SK-N-MC (cell line): Measurements from ENCODE around the gene MEIKIN.

Source experiments
- DNase-seq: peaks from one replicate; pipeline ENCODE4 v3.0.0-alpha.2; 2011; ENCODE audit warnings: low read depth, low spot score
- H3K27ac ChIP-seq: fragments of 200-600 bp; sonication (generic); 2 replicates; pipeline ENCODE4 v1.5.1; 2016; ENCODE audit warnings: mixed run types
- H3K36me3 ChIP-seq: fragments of 200-600 bp; sonication (generic); 2 replicates; pipeline ENCODE4 v1.6.1; 2017; ENCODE audit warnings: antibody characterized with exemption, low read length, mixed read lengths; ENCODE audit not compliant: insufficient read depth
- H3K4me3 ChIP-seq: fragments of 200-600 bp; sonication (generic); 2 replicates; pipeline ENCODE4 v1.5.1; 2016
- H3K9ac ChIP-seq: fragments of 200-600 bp; sonication (generic); 2 replicates; pipeline ENCODE4 v1.8.0; 2017; ENCODE audit warnings: mixed run types, mixed read lengths; ENCODE audit not compliant: insufficient read length
- H3K9me3 ChIP-seq: fragments of 200-600 bp; sonication (generic); 2 replicates; pipeline ENCODE4 v1.6.1; 2017; ENCODE audit warnings: low read depth, mild to moderate bottlenecking, antibody characterized with exemption, low read length, moderate library complexity, mixed read lengths
- EZH2 ChIP-seq: fragments of 200-600 bp; sonication (generic); IDR thresholded peaks from one replicate; pipeline ENCODE4 v1.6.1; 2017; ENCODE audit warnings: antibody characterized with exemption
- FOXP2 ChIP-seq: optimal IDR thresholded peaks from 2 replicates; pipeline ENCODE3; 2011; ENCODE audit warnings: mild to moderate bottlenecking, moderate library complexity; ENCODE audit not compliant: insufficient read depth; ENCODE audit errors: extremely low read length, control extremely low read depth
- POLR2AphosphoS5 ChIP-seq: IDR thresholded peaks from 2 replicates; pipeline ENCODE4 v1.6.1; 2012; ENCODE audit warnings: mild to moderate bottlenecking, low read depth, low read length, borderline replicate concordance

Gene MEIKIN

GRCh38 chr5:131945551-131946168 is at the start of gene MEIKIN:
Gene MEIKIN (minus strand): TSS chr5:131945663. CDS start chr5:131945505, 158 bp downstream.
- no peak for DNase-seq
- H3K36me3 ChIP-seq: no peaks in the 10 kb centered on the region
- no peak within 1 kb of the TSS for H3K4me3 ChIP-seq
- no peaks in the 10 kb centered on the region for H3K9me3 ChIP-seq
- no peak within 1 kb of the TSS for H3K27ac ChIP-seq
- no peak within 1 kb of the TSS for H3K9ac ChIP-seq
- TF ChIP-seq FOXP2 (no peak), POLR2AphosphoS5 (no peak), EZH2 (no peak)

DNA sequence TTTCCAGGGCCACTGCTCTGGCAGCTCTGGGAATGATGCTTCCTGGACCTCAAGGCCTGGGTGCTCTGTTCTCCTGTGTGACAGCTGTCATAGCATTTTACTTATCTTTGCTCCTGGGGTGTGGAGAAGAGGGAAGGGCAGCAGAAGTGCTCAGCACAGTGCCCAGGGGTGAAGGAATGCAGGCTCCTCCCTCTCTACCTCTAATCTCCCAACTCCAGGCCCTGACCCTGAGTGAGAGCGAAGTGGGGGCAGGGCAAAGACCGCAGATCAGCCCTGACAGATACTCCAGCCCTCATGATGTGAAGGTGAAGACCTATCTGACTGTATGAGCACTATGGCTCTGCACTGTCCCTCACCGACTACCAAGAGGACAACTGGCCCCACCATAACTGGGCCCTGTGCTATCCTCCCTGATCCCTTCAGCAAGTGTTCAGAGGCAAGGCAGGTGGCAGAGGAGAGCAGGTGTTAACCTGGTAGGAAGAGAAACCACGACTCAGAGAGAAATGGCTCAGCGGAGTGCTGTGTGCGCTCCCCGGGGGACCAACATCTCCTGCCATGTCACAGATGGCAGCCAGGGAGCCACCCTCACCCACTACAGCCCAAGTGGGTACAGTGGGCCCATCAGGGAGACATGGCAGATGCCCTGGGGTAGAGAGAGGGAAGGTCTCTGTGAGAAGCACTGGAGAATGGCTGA is 49.2 kb upstream of the MEIKIN start:
- no peak for DNase-seq
- no peak overlapping the region for H3K4me3 ChIP-seq
- no peaks in the 10 kb centered on the region for H3K9me3 ChIP-seq
- H3K36me3 ChIP-seq: no peaks in the 10 kb centered on the region
- no peak overlapping the region for H3K27ac ChIP-seq
- TF ChIP-seq POLR2AphosphoS5: no peak
- no peak for TF ChIP-seq EZH2
- no peak for TF ChIP-seq FOXP2
- no peak overlapping the region for H3K9ac ChIP-seq

GRCh38 chr5:131994090-131994489 is 48.6 kb upstream of the MEIKIN start:
- H3K4me3 ChIP-seq: no peak overlapping the region
- no peaks in the 10 kb centered on the region for H3K9me3 ChIP-seq
- no peaks in the 10 kb centered on the region for H3K36me3 ChIP-seq
- DNase-seq: no peak
- H3K27ac ChIP-seq: no peak overlapping the region
- H3K9ac ChIP-seq: no peak overlapping the region
- no peak for TF ChIP-seq FOXP2
- no peak for TF ChIP-seq POLR2AphosphoS5

GRCh38 chr5:131993676-131994075 is 48.2 kb upstream of the MEIKIN start:
- H3K36me3 ChIP-seq: no peaks in the 10 kb centered on the region
- TF ChIP-seq EZH2: no peak
- TF ChIP-seq FOXP2: no peak
- TF ChIP-seq POLR2AphosphoS5: no peak
- DNase-seq: no peak

GRCh38 chr5:131992370-131992769 is 46.9 kb upstream of the MEIKIN start:
- Histone ChIP-seq H3K27ac (no peak overlapping the region), H3K9ac (no peak overlapping the region), H3K4me3 (no peak overlapping the region), H3K36me3 (no peaks in the 10 kb centered on the region), H3K9me3 (no peaks in the 10 kb centered on the region)
- DNase-seq: no peak
- TF ChIP-seq EZH2: no peak
- no peak for TF ChIP-seq FOXP2
- TF ChIP-seq POLR2AphosphoS5: no peak

More at GRCh38 chr5:131993676-131994075, 48.2 kb upstream of the MEIKIN start:
- H3K4me3 ChIP-seq: no peak overlapping the region
- no peaks in the 10 kb centered on the region for H3K9me3 ChIP-seq
- H3K9ac ChIP-seq: no peak overlapping the region
- no peak overlapping the region for H3K27ac ChIP-seq

GRCh38 chr5:131991593-131992324 is 46.3 kb upstream of the MEIKIN start:
- no peak for DNase-seq
- no peaks in the 10 kb centered on the region for H3K9me3 ChIP-seq
- TF ChIP-seq POLR2AphosphoS5 (no peak), EZH2 (no peak), FOXP2 (no peak)
- no peak overlapping the region for H3K27ac ChIP-seq
- H3K36me3 ChIP-seq: no peaks in the 10 kb centered on the region
- no peak overlapping the region for H3K4me3 ChIP-seq
- no peak overlapping the region for H3K9ac ChIP-seq

- DNase-seq: no peak
- no peak overlapping the region for H3K9ac ChIP-seq
- H3K9me3 ChIP-seq: no peaks in the 10 kb centered on the region
- H3K27ac ChIP-seq: no peak overlapping the region
- TF ChIP-seq POLR2AphosphoS5 (no peak), FOXP2 (no peak), EZH2 (no peak)
- no peaks in the 10 kb centered on the region for H3K36me3 ChIP-seq
- H3K4me3 ChIP-seq: no peak overlapping the region
These were observed 45.3 kb upstream of the MEIKIN start for GRCh38 chr5:131990716-131991115.

DNA sequence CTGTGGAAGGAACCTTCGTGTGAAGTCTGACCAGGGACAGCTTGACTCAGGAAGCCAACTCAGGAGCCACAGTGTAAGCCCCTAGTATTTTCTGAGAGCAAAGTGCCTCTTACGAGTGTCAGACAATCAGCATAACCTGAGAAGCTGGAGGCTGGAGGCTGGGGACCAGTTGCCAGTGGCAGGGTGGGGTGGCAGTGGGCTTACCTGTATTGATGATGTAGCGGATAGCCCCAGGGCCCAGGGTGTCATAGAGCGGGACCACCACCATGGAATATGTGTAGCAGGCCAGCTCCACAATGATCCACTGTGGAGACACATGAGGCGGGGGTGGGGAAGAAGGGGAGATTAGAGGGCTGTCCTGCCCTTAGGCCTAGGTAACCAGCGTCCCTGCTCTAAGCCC is 43.1 kb upstream of the MEIKIN start:
- no peak overlapping the region for H3K27ac ChIP-seq
- no peak overlapping the region for H3K4me3 ChIP-seq
- no peaks in the 10 kb centered on the region for H3K9me3 ChIP-seq
- TF ChIP-seq EZH2 (no peak), POLR2AphosphoS5 (no peak), FOXP2 (no peak)
- no peak for DNase-seq
- H3K9ac ChIP-seq: no peak overlapping the region
- no peaks in the 10 kb centered on the region for H3K36me3 ChIP-seq
